WTC11 (cell line): ENCODE data around the gene PRSS1. TPM values are rescaled to one million over a fixed set of nuclear protein-coding genes. Genes with fewer than 3 reads are reported as not detected.

Experiments
- ATAC-seq: fragments of 200-7000 bp; cut with Tn5 transposase; 2 replicates; pipeline ENCODE4 v1.10.0; 2021; ENCODE audit warnings: mild to moderate bottlenecking, moderate library complexity
- CTCF ChIA-PET: fragments of 300-600 bp; sonication (Branson Sonifier 250); formaldehyde crosslinking; loops from one replicate; lab custom pipeline; 2021; ENCODE audit warnings: antibody characterized with exemption; lab: Charles Lee
- POLR2A ChIA-PET: fragments of 350-600 bp; sonication (Branson Sonifier 250); formaldehyde crosslinking; loops from one replicate; lab custom pipeline; 2021; ENCODE audit warnings: antibody characterized with exemption; lab: Charles Lee
- DNase-seq: peaks from one replicate; pipeline ENCODE4 v3.0.0; 2021; ENCODE audit warnings: low spot score
- H3K27ac Mint-ChIP-seq: 2 replicates; pipeline ENCODE4 v1.8.0; 2021; ENCODE audit warnings: mixed read lengths
- H3K27me3 Mint-ChIP-seq: 2 replicates; pipeline ENCODE4 v1.8.0; 2021; ENCODE audit warnings: low read depth, mild to moderate bottlenecking, moderate library complexity, mixed read lengths
- H3K36me3 Mint-ChIP-seq: 2 replicates; pipeline ENCODE4 v1.8.0; 2021; ENCODE audit warnings: mixed read lengths
- H3K4me1 Mint-ChIP-seq: 2 replicates; pipeline ENCODE4 v1.8.0; 2022; ENCODE audit warnings: mixed read lengths
- H3K4me3 Mint-ChIP-seq: 2 replicates; pipeline ENCODE4 v1.8.0; 2021; ENCODE audit warnings: mild to moderate bottlenecking, moderate library complexity, mixed read lengths
- H3K9me3 Mint-ChIP-seq: 2 replicates; pipeline ENCODE4 v1.8.0; 2021; ENCODE audit warnings: mixed read lengths
- ATF6 ChIP-seq: sonication (generic); formaldehyde crosslinking; IDR thresholded peaks from 2 replicates; pipeline ENCODE4 v1.8.1; 2023; ENCODE audit warnings: mild to moderate bottlenecking, missing genetic modification reagents
- CBFB ChIP-seq: sonication (generic); formaldehyde crosslinking; IDR thresholded peaks from 2 replicates; pipeline ENCODE4 v1.8.1; 2022; ENCODE audit warnings: mild to moderate bottlenecking, low read depth, missing genetic modification reagents
- CREB1 ChIP-seq: sonication (generic); formaldehyde crosslinking; IDR thresholded peaks from 2 replicates; pipeline ENCODE4 v1.8.0; 2023; ENCODE audit warnings: mild to moderate bottlenecking, missing genetic modification reagents
- CREM ChIP-seq: sonication (generic); formaldehyde crosslinking; IDR thresholded peaks from 2 replicates; pipeline ENCODE4 v1.8.1; 2022; ENCODE audit warnings: mild to moderate bottlenecking, missing genetic modification reagents, moderate library complexity
- ELF4 ChIP-seq: sonication (generic); formaldehyde crosslinking; IDR thresholded peaks from 2 replicates; pipeline ENCODE4 v1.8.1; 2022; ENCODE audit warnings: low read depth, mild to moderate bottlenecking, moderate library complexity, missing genetic modification reagents
- ESRRA ChIP-seq: sonication (generic); formaldehyde crosslinking; IDR thresholded peaks from 2 replicates; pipeline ENCODE4 v1.8.1; 2022; ENCODE audit warnings: mild to moderate bottlenecking, missing genetic modification reagents, borderline replicate concordance
- FOXP1 ChIP-seq: sonication (generic); formaldehyde crosslinking; IDR thresholded peaks from 2 replicates; pipeline ENCODE4 v1.8.0; 2022; ENCODE audit warnings: missing genetic modification reagents, mild to moderate bottlenecking, moderate library complexity, borderline replicate concordance
- GRHL2 ChIP-seq: fragments of 250-450 bp; sonication (Bioruptor Pico); IDR thresholded peaks from 2 replicates; pipeline ENCODE4 v1.8.0; 2022; ENCODE audit warnings: mild to moderate bottlenecking, moderate library complexity; ENCODE audit not compliant: insufficient replicate concordance, severe bottlenecking
- NFE2L1 ChIP-seq: sonication (generic); formaldehyde crosslinking; IDR thresholded peaks from 2 replicates; pipeline ENCODE4 v1.8.1; 2023; ENCODE audit warnings: missing genetic modification reagents
- NFYB ChIP-seq: sonication (generic); formaldehyde crosslinking; conservative IDR thresholded peaks from 2 replicates; pipeline ENCODE4 v1.8.0; 2022; ENCODE audit warnings: low read depth, missing genetic modification reagents
- NR1H2 ChIP-seq: sonication (generic); formaldehyde crosslinking; IDR thresholded peaks from 2 replicates; pipeline ENCODE4 v1.9.0; 2021; ENCODE audit warnings: mild to moderate bottlenecking, moderate library complexity, missing genetic modification reagents
- OVOL2 ChIP-seq: fragments of 250-450 bp; sonication (Bioruptor Pico); IDR thresholded peaks from 2 replicates; pipeline ENCODE4 v1.9.0; 2021; ENCODE audit warnings: mild to moderate bottlenecking, borderline replicate concordance
- SMAD4 ChIP-seq: sonication (generic); formaldehyde crosslinking; IDR thresholded peaks from 2 replicates; pipeline ENCODE4 v1.8.0; 2022; ENCODE audit warnings: mild to moderate bottlenecking, missing genetic modification reagents
- TCF7 ChIP-seq: sonication (generic); formaldehyde crosslinking; IDR thresholded peaks from 2 replicates; pipeline ENCODE4 v1.8.0; 2022; ENCODE audit warnings: mild to moderate bottlenecking, low read depth, missing genetic modification reagents, moderate library complexity
- TEAD1 ChIP-seq: sonication (generic); formaldehyde crosslinking; IDR thresholded peaks from 2 replicates; pipeline ENCODE4 v1.8.0; 2022; ENCODE audit warnings: mild to moderate bottlenecking, missing genetic modification reagents
- USF1 ChIP-seq: sonication (generic); formaldehyde crosslinking; IDR thresholded peaks from 2 replicates; pipeline ENCODE4 v1.8.0; 2022; ENCODE audit warnings: mild to moderate bottlenecking, missing genetic modification reagents
- ZMAT4 ChIP-seq: fragments of 250-450 bp; sonication (Bioruptor Pico); IDR thresholded peaks from 2 replicates; pipeline ENCODE4 v1.9.0; 2021; ENCODE audit warnings: mild to moderate bottlenecking
- ZNF416 ChIP-seq: fragments of 250-450 bp; sonication (Bioruptor Pico); IDR thresholded peaks from 2 replicates; pipeline ENCODE4 v1.9.0; 2021; ENCODE audit warnings: mild to moderate bottlenecking, inconsistent platforms
- ZNF425 ChIP-seq: fragments of 250-450 bp; sonication (Bioruptor Pico); conservative IDR thresholded peaks from 2 replicates; pipeline ENCODE4 v1.9.0; 2021; ENCODE audit warnings: mild to moderate bottlenecking
- total RNA-seq: library from RNA; stranded (reverse); gene quantifications from 3 replicates; pipeline ENCODE4 v1.2.3, GENCODE V29; 2021
- TF ChIP-seq, protein P1 (sequence below): sonication (generic); formaldehyde crosslinking; IDR thresholded peaks from 2 replicates; pipeline ENCODE4 v1.8.0; 2022; ENCODE audit warnings: mild to moderate bottlenecking, missing genetic modification reagents
- TF ChIP-seq, protein P2 (sequence below): sonication (generic); formaldehyde crosslinking; IDR thresholded peaks from 2 replicates; pipeline ENCODE4 v1.8.1; 2023; ENCODE audit warnings: mild to moderate bottlenecking, missing genetic modification reagents, moderate library complexity
- TF ChIP-seq, protein P3 (sequence below): sonication (generic); formaldehyde crosslinking; IDR thresholded peaks from 2 replicates; pipeline ENCODE4 v1.8.1; 2023; ENCODE audit warnings: mild to moderate bottlenecking, moderate library complexity, missing genetic modification reagents

PRSS1 gene
- total RNA-seq, 1 experiment from 2014 or later = 11.1 TPM

- ATAC-seq (no peak), DNase-seq (no peak)
- Mint-ChIP-seq H3K4me1 (peaks cover 34% of the 10 kb centered on the region), H3K9me3 (no peaks in the 10 kb centered on the region), H3K4me3 (no peak overlapping the region), H3K36me3 (peaks cover 7% of the 10 kb centered on the region), H3K27me3 (peaks cover 63% of the 10 kb centered on the region), H3K27ac (no peak overlapping the region)
- ChIA-PET POLR2A (no interaction called here), CTCF (interaction anchor here (0.7 kb wide), 2 partner anchors 17 to 244 kb away, joined by 3 read pairs; no protein-coding TSS in a partner anchor)
- TF ChIP-seq TEAD1 (CRISPR knock-in tag) (no peak), CBFB (CRISPR knock-in tag) (no peak), NFYB (CRISPR knock-in tag) (no peak), ELF4 (CRISPR knock-in tag) (no peak), NR1H2 (CRISPR knock-in tag) (no peak), ZMAT4 (CRISPR knock-in tag) (no peak), CREB1 (CRISPR knock-in tag) (no peak), OVOL2 (CRISPR knock-in tag) (no peak), TCF7 (CRISPR knock-in tag) (no peak), GRHL2 (CRISPR knock-in tag) (no peak), SMAD4 (CRISPR knock-in tag) (no peak), ZNF416 (CRISPR knock-in tag) (no peak), ZNF425 (CRISPR knock-in tag) (no peak)
- TF ChIP-seq, protein P1, sequence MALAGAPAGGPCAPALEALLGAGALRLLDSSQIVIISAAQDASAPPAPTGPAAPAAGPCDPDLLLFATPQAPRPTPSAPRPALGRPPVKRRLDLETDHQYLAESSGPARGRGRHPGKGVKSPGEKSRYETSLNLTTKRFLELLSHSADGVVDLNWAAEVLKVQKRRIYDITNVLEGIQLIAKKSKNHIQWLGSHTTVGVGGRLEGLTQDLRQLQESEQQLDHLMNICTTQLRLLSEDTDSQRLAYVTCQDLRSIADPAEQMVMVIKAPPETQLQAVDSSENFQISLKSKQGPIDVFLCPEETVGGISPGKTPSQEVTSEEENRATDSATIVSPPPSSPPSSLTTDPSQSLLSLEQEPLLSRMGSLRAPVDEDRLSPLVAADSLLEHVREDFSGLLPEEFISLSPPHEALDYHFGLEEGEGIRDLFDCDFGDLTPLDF (CRISPR knock-in tag) = no peak
- TF ChIP-seq, protein P2, sequence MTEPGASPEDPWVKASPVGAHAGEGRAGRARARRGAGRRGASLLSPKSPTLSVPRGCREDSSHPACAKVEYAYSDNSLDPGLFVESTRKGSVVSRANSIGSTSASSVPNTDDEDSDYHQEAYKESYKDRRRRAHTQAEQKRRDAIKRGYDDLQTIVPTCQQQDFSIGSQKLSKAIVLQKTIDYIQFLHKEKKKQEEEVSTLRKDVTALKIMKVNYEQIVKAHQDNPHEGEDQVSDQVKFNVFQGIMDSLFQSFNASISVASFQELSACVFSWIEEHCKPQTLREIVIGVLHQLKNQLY (CRISPR knock-in tag) = no peak
Measured at GRCh38 chr7:142801601-142802295, 52.5 kb downstream of the PRSS1 start.

- no peak for DNase-seq
- Mint-ChIP-seq H3K4me3 (no peak overlapping the region), H3K4me1 (peaks cover 34% of the 10 kb centered on the region), H3K9me3 (no peaks in the 10 kb centered on the region), H3K36me3 (peaks cover 7% of the 10 kb centered on the region)
- CTCF ChIA-PET = interaction anchor here (0.7 kb wide), 1 partner anchor 244 kb away, joined by 3 read pairs; no protein-coding TSS in a partner anchor
- POLR2A ChIA-PET = no interaction called here
- TF ChIP-seq CREM (CRISPR knock-in tag) = no peak
- TF ChIP-seq NFE2L1 (CRISPR knock-in tag) = no peak
- TF ChIP-seq SMAD4 (CRISPR knock-in tag) = no peak
- TF ChIP-seq, protein P3, sequence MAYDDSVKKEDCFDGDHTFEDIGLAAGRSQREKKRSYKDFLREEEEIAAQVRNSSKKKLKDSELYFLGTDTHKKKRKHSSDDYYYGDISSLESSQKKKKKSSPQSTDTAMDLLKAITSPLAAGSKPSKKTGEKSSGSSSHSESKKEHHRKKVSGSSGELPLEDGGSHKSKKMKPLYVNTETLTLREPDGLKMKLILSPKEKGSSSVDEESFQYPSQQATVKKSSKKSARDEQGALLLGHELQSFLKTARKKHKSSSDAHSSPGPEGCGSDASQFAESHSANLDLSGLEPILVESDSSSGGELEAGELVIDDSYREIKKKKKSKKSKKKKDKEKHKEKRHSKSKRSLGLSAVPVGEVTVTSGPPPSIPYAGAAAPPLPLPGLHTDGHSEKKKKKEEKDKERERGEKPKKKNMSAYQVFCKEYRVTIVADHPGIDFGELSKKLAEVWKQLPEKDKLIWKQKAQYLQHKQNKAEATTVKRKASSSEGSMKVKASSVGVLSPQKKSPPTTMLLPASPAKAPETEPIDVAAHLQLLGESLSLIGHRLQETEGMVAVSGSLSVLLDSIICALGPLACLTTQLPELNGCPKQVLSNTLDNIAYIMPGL (CRISPR knock-in tag) = no peak
- no peak for TF ChIP-seq FOXP1 (CRISPR knock-in tag)
- no peak for TF ChIP-seq ESRRA
- TF ChIP-seq ATF6 (CRISPR knock-in tag) = no peak
- no peak for TF ChIP-seq USF1
- TF ChIP-seq, all 79 proteins: peak for 0
- ATAC-seq = no peak
- Mint-ChIP-seq H3K27me3 (peaks cover 58% of the 10 kb centered on the region), H3K27ac (no peak overlapping the region)
Measured at GRCh38 chr7:142802301-142802700, 53.0 kb downstream of the PRSS1 start.
